C4-2B (cell line): Measurements from ENCODE around the gene SNX25.
"Not testable (repeated sequence)": the region's sequence is repeated elsewhere in the genome, so short reads cannot be mapped to it uniquely, and the experiment has no call there.

ENCODE experiments used
- H3K27ac ChIP-seq: fragments of 450-650 bp; 2 replicates; pipeline ENCODE4 v1.5.1; 2017
- CTCF ChIP-seq: fragments of 450-650 bp; conservative IDR thresholded peaks from 2 replicates; pipeline ENCODE4 v1.5.1; 2017; ENCODE audit warnings: mild to moderate bottlenecking
- ZFX ChIP-seq: fragments of 450-650 bp; IDR thresholded peaks from 2 replicates; pipeline ENCODE4 v1.6.1; 2017

Gene SNX25

GRCh38 chr4:185256446-185256845 is 47.0 kb downstream of the SNX25 start:
- no peak overlapping the region for H3K27ac ChIP-seq
- TF ChIP-seq ZFX (no peak), CTCF (no peak)

- no peak for TF ChIP-seq CTCF
- no peak for TF ChIP-seq ZFX
- H3K27ac ChIP-seq: no peak overlapping the region
Observed at GRCh38 chr4:185257086-185257485, 47.7 kb downstream of the SNX25 start.

GRCh38 chr4:185257694-185258093 is 48.3 kb downstream of the SNX25 start:
- no peak for TF ChIP-seq CTCF
- peak overlapping the region; percentile 21; the same call in 1 of the 2 replicates for H3K27ac ChIP-seq

- not testable (repeated sequence) for H3K27ac ChIP-seq
Observed at GRCh38 chr4:185258741-185259140, 49.3 kb downstream of the SNX25 start.

GRCh38 chr4:185259719-185260118 is 50.3 kb downstream of the SNX25 start:
- TF ChIP-seq CTCF (no peak), ZFX (no peak)

GRCh38 chr4:185261946-185262345 is 52.5 kb downstream of the SNX25 start:
- TF ChIP-seq CTCF (no peak), ZFX (no peak)
- no peak overlapping the region for H3K27ac ChIP-seq

More at GRCh38 chr4:185259719-185260118, 50.3 kb downstream of the SNX25 start:
- no peak overlapping the region for H3K27ac ChIP-seq

GRCh38 chr4:185263419-185263818 is 54.0 kb downstream of the SNX25 start:
- H3K27ac ChIP-seq: no peak overlapping the region
- no peak for TF ChIP-seq ZFX
- TF ChIP-seq CTCF: no peak

GRCh38 chr4:185265942-185266341 is 56.5 kb downstream of the SNX25 start:
- TF ChIP-seq CTCF (no peak), ZFX (no peak)
- peak overlapping the region; percentile 46; the same call in 1 of the 2 replicates for H3K27ac ChIP-seq
